ENCODE data around the gene KLHL20. TPM values are rescaled to one million over a fixed set of nuclear protein-coding genes. Genes with fewer than 3 reads are reported as not detected.
"Not testable (repeated sequence)": the region's sequence is repeated elsewhere in the genome, so short reads cannot be mapped to it uniquely, and the experiment has no call there.

Gene KLHL20
- total RNA-seq, 1 donor: 30.6 TPM

DNA sequence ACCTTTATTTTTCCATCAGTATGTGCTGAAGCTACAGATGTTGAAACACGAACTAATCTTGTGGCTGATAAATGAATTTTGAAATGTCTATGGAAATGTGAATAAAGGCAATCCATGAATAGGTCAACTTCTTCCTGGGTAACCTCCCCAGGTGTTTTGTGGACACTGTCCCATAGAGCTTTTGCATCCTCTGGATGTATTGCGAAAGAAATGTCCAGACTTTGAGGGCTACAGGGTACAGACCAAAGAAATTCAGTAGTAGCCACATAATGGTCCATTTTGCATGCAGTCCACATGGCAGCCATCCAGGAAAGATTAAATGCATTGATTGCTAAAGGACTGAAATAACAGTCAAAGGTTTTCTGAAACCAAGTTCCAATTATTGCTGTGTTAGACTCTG, 88.2 kb downstream of the KLHL20 start:
- TF ChIP-seq, protein P1, sequence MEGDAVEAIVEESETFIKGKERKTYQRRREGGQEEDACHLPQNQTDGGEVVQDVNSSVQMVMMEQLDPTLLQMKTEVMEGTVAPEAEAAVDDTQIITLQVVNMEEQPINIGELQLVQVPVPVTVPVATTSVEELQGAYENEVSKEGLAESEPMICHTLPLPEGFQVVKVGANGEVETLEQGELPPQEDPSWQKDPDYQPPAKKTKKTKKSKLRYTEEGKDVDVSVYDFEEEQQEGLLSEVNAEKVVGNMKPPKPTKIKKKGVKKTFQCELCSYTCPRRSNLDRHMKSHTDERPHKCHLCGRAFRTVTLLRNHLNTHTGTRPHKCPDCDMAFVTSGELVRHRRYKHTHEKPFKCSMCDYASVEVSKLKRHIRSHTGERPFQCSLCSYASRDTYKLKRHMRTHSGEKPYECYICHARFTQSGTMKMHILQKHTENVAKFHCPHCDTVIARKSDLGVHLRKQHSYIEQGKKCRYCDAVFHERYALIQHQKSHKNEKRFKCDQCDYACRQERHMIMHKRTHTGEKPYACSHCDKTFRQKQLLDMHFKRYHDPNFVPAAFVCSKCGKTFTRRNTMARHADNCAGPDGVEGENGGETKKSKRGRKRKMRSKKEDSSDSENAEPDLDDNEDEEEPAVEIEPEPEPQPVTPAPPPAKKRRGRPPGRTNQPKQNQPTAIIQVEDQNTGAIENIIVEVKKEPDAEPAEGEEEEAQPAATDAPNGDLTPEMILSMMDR (IDR thresholded peaks at IDR 0.05; ENCODE audit: insufficient read depth, low read length): no peak
- no peak for DNase-seq (ENCODE audit: low read depth)
- H3K4me3 ChIP-seq (ENCODE audit: low read depth, low read length): no peak overlapping the region

DNA sequence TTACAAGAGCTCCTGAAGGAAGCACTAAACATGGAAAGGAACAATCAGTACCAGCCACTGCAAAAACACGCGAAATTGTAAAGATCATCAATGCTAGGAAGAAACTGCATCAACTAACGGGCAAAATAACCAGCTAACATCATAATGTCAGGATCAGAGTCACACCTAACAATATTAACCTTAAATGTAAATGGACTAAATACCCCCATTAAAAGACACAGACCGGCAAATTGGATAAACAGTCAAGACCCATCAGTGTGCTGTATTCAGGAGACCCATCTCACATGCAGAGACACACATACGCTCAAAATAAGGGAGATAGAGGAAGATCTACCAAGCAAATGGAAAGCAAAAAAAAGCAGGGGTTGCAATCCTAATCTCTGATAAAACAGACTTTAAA, 98.9 kb downstream of the KLHL20 start:
- H3K4me3 ChIP-seq (ENCODE audit: low read depth, low read length); DNase-seq (ENCODE audit: low read depth): not testable (repeated sequence)

DNA sequence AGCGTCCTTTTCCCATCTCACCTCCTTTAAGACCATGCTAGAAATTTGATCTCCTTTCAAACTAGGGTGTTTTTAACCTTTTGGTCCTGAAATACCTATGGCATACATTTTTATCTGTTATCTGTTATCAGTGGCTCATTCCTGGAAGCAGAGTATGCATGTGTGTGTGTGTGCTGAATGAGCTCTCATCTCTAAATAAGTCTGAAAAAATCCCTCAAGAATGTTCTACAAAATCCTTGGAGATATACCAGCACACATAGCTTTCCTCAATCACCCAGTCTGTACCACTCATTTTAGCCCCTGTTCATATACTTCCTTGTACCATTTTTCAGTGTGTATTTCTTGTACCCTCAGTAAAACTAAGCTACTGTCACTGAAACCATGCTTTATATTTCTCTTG, 103.7 kb downstream of the KLHL20 start:
- TF ChIP-seq, protein P1 (IDR thresholded peaks at IDR 0.05; ENCODE audit: insufficient read depth, low read length): no peak
- H3K4me3 ChIP-seq (ENCODE audit: low read depth, low read length): no peak overlapping the region
- DNase-seq (ENCODE audit: low read depth): no peak

DNA sequence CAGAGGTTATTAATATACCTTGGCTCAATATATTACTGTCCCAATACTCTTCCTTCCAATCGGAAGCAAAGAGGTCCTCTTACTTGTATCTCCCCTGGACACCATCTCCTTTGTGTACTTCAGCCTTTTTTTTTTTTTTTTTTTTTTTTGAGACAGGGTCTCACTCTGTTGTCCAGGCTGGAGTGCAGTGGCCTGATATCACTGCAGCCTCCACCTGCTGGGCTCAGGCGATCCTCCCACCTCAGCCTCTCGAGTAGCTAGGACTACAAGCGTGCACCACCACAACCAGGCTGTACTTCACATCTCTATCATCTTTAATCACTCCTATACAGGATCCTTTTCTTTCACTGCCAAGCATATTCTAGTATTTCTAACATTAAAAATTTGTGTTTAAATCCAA, 106.9 kb downstream of the KLHL20 start:
- no peak for DNase-seq (ENCODE audit: low read depth)
- H3K4me3 ChIP-seq (ENCODE audit: low read depth, low read length): no peak overlapping the region
- TF ChIP-seq, protein P1 (IDR thresholded peaks at IDR 0.05; ENCODE audit: insufficient read depth, low read length): no peak

DNA sequence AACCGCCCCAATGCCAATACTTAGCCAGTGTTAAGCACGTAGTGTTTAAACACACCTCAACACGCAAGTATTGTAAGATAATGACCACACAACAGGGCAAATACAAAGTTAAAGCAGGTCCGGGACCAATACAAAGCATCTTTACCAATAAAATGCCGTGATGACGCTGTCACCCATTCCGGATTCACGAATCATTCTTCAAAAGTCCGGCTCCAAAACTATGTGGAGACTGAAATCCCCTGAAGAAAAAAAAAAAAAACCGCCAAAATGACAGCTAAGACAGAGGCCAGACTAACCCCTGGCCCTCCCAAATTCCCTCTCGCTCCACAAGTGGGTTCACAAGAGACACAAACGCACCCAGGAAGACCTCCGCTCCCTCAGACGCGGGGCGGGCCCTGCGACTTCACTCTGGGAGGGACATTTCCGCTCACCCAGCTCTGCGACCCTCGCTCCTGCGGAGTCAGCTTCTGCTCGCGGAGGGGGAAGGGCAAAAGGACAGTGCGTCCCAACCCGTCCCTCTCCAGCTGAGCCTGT, 109.1 kb downstream of the KLHL20 start:
- TF ChIP-seq, protein P1 (IDR thresholded peaks at IDR 0.05; ENCODE audit: insufficient read depth, low read length): no peak
- peak overlapping the region; percentile 95 for H3K4me3 ChIP-seq (ENCODE audit: low read depth, low read length)
- no peak for DNase-seq (ENCODE audit: low read depth)

DNA sequence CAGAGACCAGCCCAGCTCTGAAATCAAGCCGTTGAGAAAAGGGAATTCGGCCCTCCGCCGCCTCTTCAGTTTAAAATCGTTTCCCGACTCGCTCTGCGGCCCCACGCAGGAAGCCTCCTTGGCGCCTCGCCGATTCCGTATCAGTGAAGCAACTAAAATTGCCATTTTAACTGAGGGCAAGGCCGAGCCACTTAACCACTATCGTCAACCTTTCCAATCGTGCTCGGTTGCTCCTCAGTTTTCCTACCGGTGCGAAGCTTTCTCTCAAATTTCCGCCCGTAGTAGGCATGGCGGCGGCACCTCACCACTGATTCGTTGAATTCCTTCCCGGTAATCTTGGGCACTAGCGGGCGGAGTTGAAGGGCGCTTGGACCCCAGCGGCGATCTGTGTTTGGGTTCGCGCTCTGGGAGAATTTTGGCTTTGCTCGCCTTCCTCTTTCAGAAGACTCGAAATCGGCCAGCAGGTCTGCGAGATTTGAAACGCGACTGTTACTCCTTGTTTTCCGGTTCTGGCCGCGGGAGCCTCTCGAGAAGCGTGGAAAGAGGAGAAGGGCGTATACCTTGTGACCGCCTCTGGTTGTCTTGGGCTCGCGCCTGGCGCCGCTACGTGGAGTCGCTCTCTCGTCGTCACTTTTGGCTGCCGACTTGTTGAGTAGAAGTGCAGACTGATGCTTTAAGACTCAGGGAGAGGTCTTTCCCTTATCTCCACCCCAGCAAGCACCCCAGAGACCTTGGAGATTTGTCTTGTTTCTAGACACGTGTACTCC, 109.7 kb downstream of the KLHL20 start, which contains the start of the genes CENPL and DARS2:
TSS of gene CENPL (minus strand) at position 569 of the 767 bp plus-strand sequence. CDS start 13,584 bp downstream, outside the sequence.
TSS of gene DARS2 (plus strand) at position 359 of the 767 bp plus-strand sequence. CDS start 557 bp downstream, outside the sequence.
- peak within 1 kb of the TSS; percentile 95 for H3K4me3 ChIP-seq (ENCODE audit: low read depth, low read length)
- TF ChIP-seq, protein P1 (IDR thresholded peaks at IDR 0.05; ENCODE audit: insufficient read depth, low read length): no peak
- peak; percentile 99 for DNase-seq (ENCODE audit: low read depth)

DNA sequence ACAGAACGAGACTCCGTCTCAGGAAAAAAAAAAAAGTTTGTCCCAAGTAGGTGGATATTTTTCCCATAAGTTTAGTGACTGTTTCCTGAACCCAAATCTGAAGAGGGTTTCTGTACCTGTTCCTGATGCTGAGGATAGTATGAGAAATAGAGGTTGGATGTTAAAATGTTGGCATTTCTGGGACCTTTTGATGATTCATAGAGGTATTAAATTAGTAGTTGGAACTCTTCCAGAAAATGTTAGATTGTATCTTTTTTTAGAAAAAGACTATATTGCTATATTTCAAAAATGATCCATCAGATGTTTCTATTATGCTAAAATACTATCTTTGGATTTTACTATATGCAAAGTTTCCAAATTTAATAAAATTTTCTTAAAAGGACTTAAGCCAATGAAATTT, 112.8 kb downstream of the KLHL20 start:
- DNase-seq (ENCODE audit: low read depth): no peak
- TF ChIP-seq, protein P1 (IDR thresholded peaks at IDR 0.05; ENCODE audit: insufficient read depth, low read length): no peak

More for the DNA sequence above, 112.8 kb downstream of the KLHL20 start:
- no peak overlapping the region for H3K4me3 ChIP-seq (ENCODE audit: low read depth, low read length)
